ENCODE results near the gene SLC66A2. TPM values are rescaled to one million over a fixed set of nuclear protein-coding genes. Genes with fewer than 3 reads are reported as not detected.
"Not testable (repeated sequence)": the region's sequence is repeated elsewhere in the genome, so short reads cannot be mapped to it uniquely, and the experiment has no call there.

SLC66A2 gene
- total and polyA plus RNA-seq, 8 donors: 18.1 to 148 (median 24.4) TPM

DNA sequence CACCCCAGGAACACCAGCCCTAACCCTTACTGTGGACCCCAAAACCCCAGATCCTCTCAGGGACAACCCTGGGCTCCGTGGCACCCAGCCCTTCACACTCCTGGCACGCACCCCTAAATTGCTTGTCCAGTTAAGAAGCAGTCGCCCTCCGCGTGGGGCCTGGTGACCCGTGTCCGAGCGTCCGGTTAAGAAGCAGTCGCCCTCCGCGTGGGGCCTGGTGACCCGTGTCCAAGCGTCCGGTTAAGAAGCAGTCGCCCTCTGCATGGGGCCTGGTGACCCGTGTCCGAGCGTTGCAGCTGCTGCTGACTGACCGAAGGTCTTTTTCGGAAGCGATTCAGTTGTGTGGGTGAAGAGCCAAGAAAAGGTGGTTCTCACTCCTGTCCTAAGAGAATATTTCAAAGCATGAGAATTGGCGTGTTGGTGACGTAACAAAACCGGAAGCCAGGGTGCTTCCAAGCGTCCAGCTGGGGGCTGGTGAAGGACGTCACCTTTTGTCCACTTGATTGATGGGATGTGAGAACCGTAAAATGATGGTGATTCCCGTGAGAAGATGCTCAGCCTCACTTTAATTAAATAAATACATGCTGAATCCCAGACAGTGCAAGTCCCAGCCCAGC, 83.2 kb downstream of the SLC66A2 start:
- intact Hi-C loops (cut with DNase I; ENCODE audit: low total_unique reads): no loop called here
- TF ChIP-seq POLR2AphosphoS5 (IDR thresholded peaks at IDR 0.05): no peak
- TF ChIP-seq POLR2A (IDR thresholded peaks at IDR 0.05): no peak
- TF ChIP-seq, protein P1, sequence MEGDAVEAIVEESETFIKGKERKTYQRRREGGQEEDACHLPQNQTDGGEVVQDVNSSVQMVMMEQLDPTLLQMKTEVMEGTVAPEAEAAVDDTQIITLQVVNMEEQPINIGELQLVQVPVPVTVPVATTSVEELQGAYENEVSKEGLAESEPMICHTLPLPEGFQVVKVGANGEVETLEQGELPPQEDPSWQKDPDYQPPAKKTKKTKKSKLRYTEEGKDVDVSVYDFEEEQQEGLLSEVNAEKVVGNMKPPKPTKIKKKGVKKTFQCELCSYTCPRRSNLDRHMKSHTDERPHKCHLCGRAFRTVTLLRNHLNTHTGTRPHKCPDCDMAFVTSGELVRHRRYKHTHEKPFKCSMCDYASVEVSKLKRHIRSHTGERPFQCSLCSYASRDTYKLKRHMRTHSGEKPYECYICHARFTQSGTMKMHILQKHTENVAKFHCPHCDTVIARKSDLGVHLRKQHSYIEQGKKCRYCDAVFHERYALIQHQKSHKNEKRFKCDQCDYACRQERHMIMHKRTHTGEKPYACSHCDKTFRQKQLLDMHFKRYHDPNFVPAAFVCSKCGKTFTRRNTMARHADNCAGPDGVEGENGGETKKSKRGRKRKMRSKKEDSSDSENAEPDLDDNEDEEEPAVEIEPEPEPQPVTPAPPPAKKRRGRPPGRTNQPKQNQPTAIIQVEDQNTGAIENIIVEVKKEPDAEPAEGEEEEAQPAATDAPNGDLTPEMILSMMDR (IDR thresholded peaks at IDR 0.05): no peak
- no peak for TF ChIP-seq EP300 (IDR thresholded peaks at IDR 0.05)
- Histone ChIP-seq H3K4me3 (no peak overlapping the region), H3K9me3 (peaks cover 0 to 8% (median under 1%) of the 10 kb centered on the region in 4 donors), H3K36me3 (no peaks in the 10 kb centered on the region), H3K27ac (no peak overlapping the region), H3K4me1 (no peaks in the 10 kb centered on the region), H3K27me3 (peaks cover 0 to 35% (median 17%) of the 10 kb centered on the region in 3 donors)
- WGBS, 5 donors: 87 to 95% (median 91%) methylated on average over 24 to 29 of the region's 29 CpGs
- DNase-seq: no peak

DNA sequence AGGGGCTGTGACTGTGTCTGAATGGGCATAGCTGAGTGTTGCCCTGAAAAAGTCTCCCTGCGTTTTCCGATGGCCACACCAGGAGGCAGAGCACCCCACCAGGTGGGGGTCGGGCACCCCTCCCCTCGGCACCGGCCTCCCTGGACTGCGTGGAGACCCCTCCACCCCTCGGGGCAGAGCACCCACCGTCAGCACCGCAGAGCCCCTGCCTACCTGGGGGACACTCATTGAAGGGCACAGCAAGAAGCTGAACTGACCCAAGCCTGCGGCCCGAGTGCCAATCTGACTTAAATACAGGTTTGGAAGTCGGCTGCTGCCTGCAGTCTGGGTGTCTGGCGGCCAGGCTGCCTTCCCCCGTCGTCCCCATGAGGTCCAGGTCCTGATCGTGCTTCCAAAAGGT, 83.8 kb downstream of the SLC66A2 start:
- peaks cover 0 to 35% (median 12%) of the 10 kb centered on the region in 3 donors for H3K27me3 ChIP-seq
- no peak overlapping the region for H3K4me3 ChIP-seq
- DNase-seq: no peak
- peaks cover 0 to 8% (median 2%) of the 10 kb centered on the region in 4 donors for H3K9me3 ChIP-seq
- no peak overlapping the region for H3K27ac ChIP-seq
- WGBS, 5 donors: 78 to 84% (median 80%) methylated on average over 9 to 16 of the region's 16 CpGs
- H3K36me3 ChIP-seq: no peaks in the 10 kb centered on the region
- intact Hi-C loops (cut with DNase I; ENCODE audit: low total_unique reads): no loop called here
- no peak for TF ChIP-seq POLR2AphosphoS5 (IDR thresholded peaks at IDR 0.05)
- TF ChIP-seq EP300 (IDR thresholded peaks at IDR 0.05): no peak
- no peak for TF ChIP-seq POLR2A (IDR thresholded peaks at IDR 0.05)
- TF ChIP-seq, protein P1 (IDR thresholded peaks at IDR 0.05): no peak
- H3K4me1 ChIP-seq: no peaks in the 10 kb centered on the region

DNA sequence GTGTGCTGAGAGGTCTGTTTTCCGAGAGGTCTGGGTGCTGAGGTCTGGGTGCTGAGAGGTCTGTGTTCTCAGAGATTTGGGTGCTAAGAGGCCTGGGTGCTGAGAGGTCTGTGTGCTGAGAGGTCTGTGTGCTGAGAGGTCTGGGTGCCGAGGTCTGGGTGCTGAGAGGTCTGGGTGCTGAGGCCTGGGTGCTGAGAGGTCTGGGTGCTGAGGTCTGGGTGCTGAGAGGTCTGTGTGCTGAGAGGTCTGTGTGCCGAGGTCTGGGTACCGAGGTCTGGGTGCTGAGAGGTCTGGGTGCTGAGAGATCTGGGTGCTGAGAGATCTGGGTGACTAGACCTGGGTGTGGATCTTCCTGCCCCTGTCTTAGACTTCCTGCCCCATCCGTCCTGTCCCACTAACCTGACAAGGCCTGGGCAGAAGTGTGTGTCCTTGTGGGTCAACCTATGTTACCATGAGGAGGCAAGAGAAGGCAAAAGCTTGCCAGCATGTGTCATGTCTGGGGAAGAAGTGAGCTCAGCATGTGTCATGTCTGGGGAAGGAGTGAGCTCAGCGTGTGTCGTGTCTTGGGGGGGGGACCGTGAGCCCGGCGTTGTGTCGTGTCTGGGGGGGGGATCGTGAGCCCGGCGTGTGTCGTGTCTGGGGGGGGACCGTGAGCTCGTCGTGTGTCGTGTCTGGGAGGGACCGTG, 84.4 kb downstream of the SLC66A2 start:
- intact Hi-C loops (cut with DNase I; ENCODE audit: low total_unique reads): no loop called here
- Histone ChIP-seq H3K4me3 (no peak overlapping the region), H3K36me3 (no peaks in the 10 kb centered on the region), H3K9me3 (peaks cover under 1 to 12% (median 4%) of the 10 kb centered on the region in 4 donors), H3K27me3 (peaks cover 0 to 36% (median 8%) of the 10 kb centered on the region in 3 donors), H3K27ac (no peak overlapping the region), H3K4me1 (no peaks in the 10 kb centered on the region)
- TF ChIP-seq POLR2AphosphoS5 (IDR thresholded peaks at IDR 0.05) (no peak), EP300 (IDR thresholded peaks at IDR 0.05) (no peak)
- TF ChIP-seq, protein P1 (IDR thresholded peaks at IDR 0.05): no peak
- 84 to 90% (median 89%) methylated on average over 17 to 20 of the region's 20 CpGs for WGBS, 5 donors
- DNase-seq: no peak

- peaks cover 0 to 33% (median 0%) of the 10 kb centered on the region in 3 donors for H3K27me3 ChIP-seq
- WGBS, 5 donors: 58 to 70% (median 68%) methylated on average over 2 to 3 of the region's 3 CpGs
- H3K4me3 ChIP-seq; H3K36me3 ChIP-seq; H3K4me1 ChIP-seq; intact Hi-C loops (cut with DNase I; ENCODE audit: low total_unique reads); H3K27ac ChIP-seq; DNase-seq: not testable (repeated sequence)
- peaks cover 4 to 20% (median 12%) of the 10 kb centered on the region in 4 donors for H3K9me3 ChIP-seq
These were observed 85.5 kb downstream of the SLC66A2 start for GRCh38 chr18:79865951-79866350.

- not testable (repeated sequence) for H3K4me1 ChIP-seq
- WGBS, 5 donors: 81 to 96% (median 85%) methylated on average over 4 of the region's 4 CpGs
- peak in 1 of 2 donors; percentile 20 for DNase-seq
These were observed 86.5 kb downstream of the SLC66A2 start for GRCh38 chr18:79864955-79865354.

More at GRCh38 chr18:79864955-79865354, 86.5 kb downstream of the SLC66A2 start:
- H3K27me3 ChIP-seq: peaks cover 0 to 33% (median 0%) of the 10 kb centered on the region in 3 donors
- H3K27ac ChIP-seq; intact Hi-C loops (cut with DNase I; ENCODE audit: low total_unique reads); H3K4me3 ChIP-seq; H3K36me3 ChIP-seq: not testable (repeated sequence)
- peaks cover 4 to 20% (median 12%) of the 10 kb centered on the region in 4 donors for H3K9me3 ChIP-seq

All from stomach (tissue), 9 donors.